Epithelial cell of esophagus (primary cell): Measurements from ENCODE around the gene PTPRE.

ENCODE experiments used
- DNase-seq: peaks from one replicate; pipeline ENCODE4 v3.0.0; 2010; ENCODE audit warnings: low read depth
- H3K4me3 ChIP-seq: 2 replicates; pipeline ENCODE4 v1.5.1; 2011; ENCODE audit warnings: mild to moderate bottlenecking, low read length, control low read depth
- CTCF ChIP-seq: IDR thresholded peaks from 2 replicates; pipeline ENCODE4 v1.5.1; 2011; ENCODE audit warnings: low read depth, mild to moderate bottlenecking, low read length, control low read depth, inconsistent platforms; ENCODE audit not compliant: insufficient read depth; ENCODE audit errors: missing control alignments

The PTPRE gene

GRCh38 chr10:127962205-127962604, 55.3 kb downstream of the PTPRE start:
- no peak for DNase-seq
- TF ChIP-seq CTCF = no peak
- H3K4me3 ChIP-seq = no peak overlapping the region

GRCh38 chr10:127963136-127963535, 56.2 kb downstream of the PTPRE start:
- no peak for TF ChIP-seq CTCF
- DNase-seq = no peak
- H3K4me3 ChIP-seq = no peak overlapping the region

GRCh38 chr10:127964621-127965020, 57.7 kb downstream of the PTPRE start:
- DNase-seq = no peak
- H3K4me3 ChIP-seq = no peak overlapping the region
- TF ChIP-seq CTCF = no peak

- no peak overlapping the region for H3K4me3 ChIP-seq
- DNase-seq = no peak
- no peak for TF ChIP-seq CTCF
Measured at GRCh38 chr10:127966875-127967274, 60.0 kb downstream of the PTPRE start.

- no peak for TF ChIP-seq CTCF
- DNase-seq = no peak
- no peak overlapping the region for H3K4me3 ChIP-seq
Measured at GRCh38 chr10:127968027-127968441, 61.1 kb downstream of the PTPRE start.

GRCh38 chr10:127968659-127969058, 61.8 kb downstream of the PTPRE start:
- no peak for DNase-seq
- no peak for TF ChIP-seq CTCF
- H3K4me3 ChIP-seq = no peak overlapping the region

- DNase-seq = no peak
- TF ChIP-seq CTCF = no peak
- no peak overlapping the region for H3K4me3 ChIP-seq
Measured at GRCh38 chr10:127971101-127971946, 64.4 kb downstream of the PTPRE start.
